ENCODE measurements around the gene MYOM1. TPM values are rescaled to one million over a fixed set of nuclear protein-coding genes. Genes with fewer than 3 reads are reported as not detected.
"Not testable (repeated sequence)": the region's sequence is repeated elsewhere in the genome, so short reads cannot be mapped to it uniquely, and the experiment has no call there.

Gene MYOM1
- total and polyA plus RNA-seq, 7 donors = 54.8 to 842 (median 388) TPM

GRCh38 chr18:3081584-3081991, 138.2 kb downstream of the MYOM1 start:
- no peak for TF ChIP-seq CTCF (IDR thresholded peaks at IDR 0.05)
- no peaks in the 10 kb centered on the region for H3K9me3 ChIP-seq
- intact Hi-C loops (cut with DNase I) = no loop called here
- DNase-seq = no peak
- WGBS, 3 donors = 59 to 66% (median 65%) methylated on average over 3 of the region's 3 CpGs
- H3K4me1 ChIP-seq = no peaks in the 10 kb centered on the region
- no peak overlapping the region for H3K4me3 ChIP-seq
- H3K27ac ChIP-seq = no peak overlapping the region
- H3K36me3 ChIP-seq (ENCODE audit: insufficient read depth in 1 of 2, low read depth in 1 of 2) = peaks cover 8 to 99% of the 10 kb centered on the region in 2 donors
- H3K27me3 ChIP-seq (ENCODE audit: insufficient read depth in 3 of 3, low read length in 2 of 3) = no peaks in the 10 kb centered on the region
- ATAC-seq = no peak

- Histone ChIP-seq H3K9me3 (no peaks in the 10 kb centered on the region), H3K4me3 (no peak overlapping the region), H3K27me3 (ENCODE audit: insufficient read depth in 3 of 3, low read length in 2 of 3) (no peaks in the 10 kb centered on the region), H3K4me1 (no peaks in the 10 kb centered on the region), H3K27ac (no peak overlapping the region), H3K36me3 (ENCODE audit: insufficient read depth in 1 of 2, low read depth in 1 of 2) (peaks cover 8 to 99% of the 10 kb centered on the region in 2 donors)
- intact Hi-C loops (cut with DNase I) = no loop called here
- no peak for TF ChIP-seq CTCF (IDR thresholded peaks at IDR 0.05)
- ATAC-seq (no peak), DNase-seq (no peak)
- WGBS, 3 donors = 73 to 77% (median 77%) methylated on average over 4 of the region's 4 CpGs
Measured at GRCh38 chr18:3079653-3080052, 140.1 kb downstream of the MYOM1 start.

GRCh38 chr18:3075491-3075890, 144.3 kb downstream of the MYOM1 start:
- WGBS, 3 donors = 46 to 54% (median 53%) methylated on average over 9 of the region's 9 CpGs
- H3K4me1 ChIP-seq = no peaks in the 10 kb centered on the region
- ATAC-seq (no peak), DNase-seq (no peak)
- no peak overlapping the region for H3K27ac ChIP-seq
- no peak overlapping the region for H3K4me3 ChIP-seq
- H3K27me3 ChIP-seq (ENCODE audit: insufficient read depth in 3 of 3, low read length in 2 of 3) = no peaks in the 10 kb centered on the region
- intact Hi-C loops (cut with DNase I) = no loop called here
- TF ChIP-seq CTCF (IDR thresholded peaks at IDR 0.05) = no peak
- peaks cover 3 to 96% of the 10 kb centered on the region in 2 donors for H3K36me3 ChIP-seq (ENCODE audit: insufficient read depth in 1 of 2, low read depth in 1 of 2)
- H3K9me3 ChIP-seq = no peaks in the 10 kb centered on the region

- no peak for TF ChIP-seq CTCF (IDR thresholded peaks at IDR 0.05)
- peak in 1 of 4 donors; percentile 32 for ATAC-seq
- no peaks in the 10 kb centered on the region for H3K9me3 ChIP-seq
- DNase-seq = no peak
- no peak overlapping the region for H3K27ac ChIP-seq
- no peaks in the 10 kb centered on the region for H3K4me1 ChIP-seq
- intact Hi-C loops (cut with DNase I) = no loop called here
- H3K27me3 ChIP-seq (ENCODE audit: insufficient read depth in 3 of 3, low read length in 2 of 3) = no peaks in the 10 kb centered on the region
- H3K4me3 ChIP-seq = no peak overlapping the region
- peaks cover 0 to 96% of the 10 kb centered on the region in 2 donors for H3K36me3 ChIP-seq (ENCODE audit: insufficient read depth in 1 of 2, low read depth in 1 of 2)
Measured at GRCh38 chr18:3074087-3074486, 145.7 kb downstream of the MYOM1 start.

- H3K9me3 ChIP-seq; intact Hi-C loops (cut with DNase I); ATAC-seq; DNase-seq; H3K4me3 ChIP-seq; H3K4me1 ChIP-seq; H3K27ac ChIP-seq; H3K27me3 ChIP-seq (ENCODE audit: insufficient read depth in 3 of 3, low read length in 2 of 3): not testable (repeated sequence)
- WGBS, 3 donors = 83 to 98% (median 97%) methylated on average over 3 of the region's 3 CpGs
- H3K36me3 ChIP-seq (ENCODE audit: insufficient read depth in 1 of 2, low read depth in 1 of 2) = peaks cover 0 to 96% of the 10 kb centered on the region in 2 donors
Measured at GRCh38 chr18:3073353-3073752, 146.4 kb downstream of the MYOM1 start.
